Glutamatergic neuron (in vitro differentiated cells): ENCODE results near the gene CROT. TPM values are rescaled to one million over a fixed set of nuclear protein-coding genes. Genes with fewer than 3 reads are reported as not detected.

Source experiments
- DNase-seq: peaks from one replicate; pipeline ENCODE4 v3.0.0; 2022
- H3K27ac Mint-ChIP-seq: one replicate; pipeline ENCODE4 v1.8.0; 2020; ENCODE audit warnings: mild to moderate bottlenecking, mixed read lengths, inconsistent platforms; ENCODE audit not compliant: unreplicated experiment
- H3K27me3 Mint-ChIP-seq: one replicate; pipeline ENCODE4 v1.8.0; 2020; ENCODE audit warnings: mild to moderate bottlenecking, moderate library complexity, mixed read lengths, inconsistent platforms; ENCODE audit not compliant: unreplicated experiment
- H3K36me3 Mint-ChIP-seq: one replicate; pipeline ENCODE4 v1.8.0; 2020; ENCODE audit warnings: mild to moderate bottlenecking, mixed read lengths, inconsistent platforms; ENCODE audit not compliant: unreplicated experiment
- H3K4me1 Mint-ChIP-seq: one replicate; pipeline ENCODE4 v1.8.0; 2020; ENCODE audit warnings: mild to moderate bottlenecking, low read depth, mixed read lengths, inconsistent platforms; ENCODE audit not compliant: unreplicated experiment
- H3K4me3 Mint-ChIP-seq: one replicate; pipeline ENCODE4 v1.8.0; 2020; ENCODE audit warnings: mild to moderate bottlenecking, mixed read lengths, inconsistent platforms; ENCODE audit not compliant: unreplicated experiment
- H3K9me3 Mint-ChIP-seq: one replicate; pipeline ENCODE4 v1.8.0; 2020; ENCODE audit warnings: mild to moderate bottlenecking, moderate library complexity, mixed read lengths, inconsistent platforms; ENCODE audit not compliant: unreplicated experiment
- total RNA-seq: library from RNA; stranded (reverse); fragmentation: NEBNext Ultra II Directional; extraction: Animal tissue kit (Norgen Biotek cat#: 25700); gene quantifications from one replicate; pipeline ENCODE4 v1.2.1, GENCODE V29; 2021; ENCODE audit not compliant: unreplicated experiment
- TF ChIP-seq, protein P1 (sequence below): fragments of 200-600 bp; sonication (generic); IDR thresholded peaks from one replicate; pipeline ENCODE4 v1.5.0; 2021; ENCODE audit not compliant: partially characterized antibody, unreplicated experiment

The CROT gene
- total RNA-seq, 1 donor from 2014 or later: 4.9 TPM

DNA sequence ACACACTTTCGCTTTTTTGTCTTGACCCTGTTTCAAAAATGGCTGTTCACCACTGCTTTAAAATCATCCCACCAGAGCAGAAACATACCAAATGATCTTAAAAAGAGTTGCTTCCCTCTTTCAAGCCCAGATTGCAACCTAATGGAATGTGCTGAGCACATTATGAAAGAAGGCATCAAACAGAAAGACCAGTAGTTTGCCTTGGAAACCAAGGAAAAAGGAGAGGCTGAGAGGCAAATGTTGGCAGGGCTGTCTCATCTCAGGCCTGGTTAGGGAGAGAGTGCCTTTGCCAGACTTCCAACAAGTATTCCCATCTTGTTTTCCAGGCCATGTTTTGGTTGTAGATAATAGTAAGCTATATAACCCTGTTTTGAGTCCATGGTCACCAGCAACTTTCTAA, 65.7 kb downstream of the CROT start:
- TF ChIP-seq, protein P1, sequence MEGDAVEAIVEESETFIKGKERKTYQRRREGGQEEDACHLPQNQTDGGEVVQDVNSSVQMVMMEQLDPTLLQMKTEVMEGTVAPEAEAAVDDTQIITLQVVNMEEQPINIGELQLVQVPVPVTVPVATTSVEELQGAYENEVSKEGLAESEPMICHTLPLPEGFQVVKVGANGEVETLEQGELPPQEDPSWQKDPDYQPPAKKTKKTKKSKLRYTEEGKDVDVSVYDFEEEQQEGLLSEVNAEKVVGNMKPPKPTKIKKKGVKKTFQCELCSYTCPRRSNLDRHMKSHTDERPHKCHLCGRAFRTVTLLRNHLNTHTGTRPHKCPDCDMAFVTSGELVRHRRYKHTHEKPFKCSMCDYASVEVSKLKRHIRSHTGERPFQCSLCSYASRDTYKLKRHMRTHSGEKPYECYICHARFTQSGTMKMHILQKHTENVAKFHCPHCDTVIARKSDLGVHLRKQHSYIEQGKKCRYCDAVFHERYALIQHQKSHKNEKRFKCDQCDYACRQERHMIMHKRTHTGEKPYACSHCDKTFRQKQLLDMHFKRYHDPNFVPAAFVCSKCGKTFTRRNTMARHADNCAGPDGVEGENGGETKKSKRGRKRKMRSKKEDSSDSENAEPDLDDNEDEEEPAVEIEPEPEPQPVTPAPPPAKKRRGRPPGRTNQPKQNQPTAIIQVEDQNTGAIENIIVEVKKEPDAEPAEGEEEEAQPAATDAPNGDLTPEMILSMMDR: no peak
- Mint-ChIP-seq H3K9me3 (no peaks in the 10 kb centered on the region), H3K27ac (no peak overlapping the region), H3K4me1 (no peaks in the 10 kb centered on the region), H3K4me3 (no peak overlapping the region), H3K36me3 (no peaks in the 10 kb centered on the region), H3K27me3 (no peaks in the 10 kb centered on the region)
- no peak for DNase-seq

DNA sequence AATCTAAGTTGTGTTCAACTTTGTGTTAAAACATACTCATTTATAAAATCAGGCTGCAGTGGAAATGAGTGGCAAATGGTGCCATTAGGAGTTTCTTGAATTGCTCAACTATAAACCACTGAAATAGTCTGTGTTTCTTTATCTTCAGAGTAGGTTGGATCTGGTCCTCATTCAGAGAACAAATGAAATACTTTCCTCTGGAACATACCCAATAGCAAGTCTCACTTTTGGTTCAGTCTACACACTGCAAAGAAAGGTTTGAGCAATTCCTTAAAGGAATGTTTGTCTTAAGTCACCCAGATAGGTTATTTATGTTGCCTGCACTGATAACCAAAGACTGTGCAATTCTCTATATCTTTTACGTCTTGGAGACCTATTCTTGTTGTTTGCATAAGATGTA, 67.6 kb downstream of the CROT start:
- Mint-ChIP-seq H3K27me3 (no peaks in the 10 kb centered on the region), H3K27ac (no peak overlapping the region), H3K9me3 (no peaks in the 10 kb centered on the region), H3K4me3 (no peak overlapping the region), H3K36me3 (no peaks in the 10 kb centered on the region), H3K4me1 (peaks cover 2% of the 10 kb centered on the region)
- TF ChIP-seq, protein P1: no peak
- DNase-seq: no peak

DNA sequence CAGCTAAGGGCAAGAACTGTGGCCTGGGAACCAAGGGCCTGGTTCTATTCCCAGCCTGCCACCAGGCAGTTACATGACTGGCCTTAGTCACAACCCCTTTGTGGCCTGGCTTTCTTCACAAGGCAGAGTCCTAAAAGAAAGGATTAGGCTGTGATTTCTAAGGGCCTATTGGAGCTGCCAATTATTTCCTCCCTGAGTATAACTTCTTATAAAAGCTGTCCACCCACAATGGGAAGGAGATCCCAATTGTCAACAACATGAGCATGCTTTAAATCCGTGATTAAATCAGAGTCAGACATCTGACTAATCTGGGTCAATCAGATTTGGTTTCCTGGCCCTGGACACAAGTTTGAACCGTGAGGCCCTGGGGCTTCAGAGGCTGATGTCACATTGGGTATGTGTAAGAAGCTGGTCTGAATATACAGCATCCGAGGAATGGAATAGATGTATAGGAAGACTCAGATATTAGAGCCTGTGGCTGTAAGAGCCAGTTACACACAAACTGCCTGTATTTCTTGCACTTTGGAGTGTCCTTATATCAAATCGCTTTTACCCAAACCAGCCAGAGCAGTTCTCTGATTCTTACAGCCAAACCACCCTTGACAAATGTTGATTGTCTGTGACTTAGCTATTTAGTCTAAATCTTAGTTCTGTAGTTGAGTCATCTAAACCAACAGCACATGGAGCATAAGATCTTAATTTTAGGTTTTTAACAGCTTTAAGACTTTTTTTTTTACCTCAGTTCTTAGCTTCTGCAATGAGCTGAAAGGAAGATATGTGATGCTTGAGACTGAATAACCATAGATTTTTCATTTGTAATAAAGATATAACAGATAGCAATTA, 68.7 kb downstream of the CROT start:
- TF ChIP-seq, protein P1: no peak
- no peaks in the 10 kb centered on the region for H3K9me3 Mint-ChIP-seq
- peaks cover 2% of the 10 kb centered on the region for H3K4me1 Mint-ChIP-seq
- H3K27me3 Mint-ChIP-seq: no peaks in the 10 kb centered on the region
- no peak for DNase-seq
- no peak overlapping the region for H3K4me3 Mint-ChIP-seq
- H3K36me3 Mint-ChIP-seq: no peaks in the 10 kb centered on the region
- no peak overlapping the region for H3K27ac Mint-ChIP-seq

DNA sequence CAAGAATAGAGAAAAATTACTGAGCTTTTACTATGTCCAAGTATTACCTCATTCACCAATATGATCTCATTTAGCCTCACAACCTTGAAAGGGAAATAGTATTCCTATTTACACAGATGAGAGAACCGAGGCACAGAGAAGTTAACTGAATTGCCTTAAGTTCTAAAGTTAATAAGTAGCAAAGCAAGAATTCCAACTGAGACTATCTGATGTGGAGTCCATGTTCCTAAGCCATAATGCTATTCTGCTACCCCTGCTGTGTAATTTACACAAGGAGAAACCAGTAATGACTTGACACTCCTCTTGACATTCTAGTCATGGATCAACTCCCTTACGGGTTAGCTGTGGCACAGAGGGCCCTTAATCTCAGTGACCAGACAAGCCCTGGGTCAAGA, 69.3 kb downstream of the CROT start:
- no peaks in the 10 kb centered on the region for H3K9me3 Mint-ChIP-seq
- TF ChIP-seq, protein P1: no peak

More for the DNA sequence above, 69.3 kb downstream of the CROT start:
- Mint-ChIP-seq H3K4me1 (peaks cover 2% of the 10 kb centered on the region), H3K27ac (no peak overlapping the region), H3K4me3 (no peak overlapping the region), H3K36me3 (no peaks in the 10 kb centered on the region), H3K27me3 (no peaks in the 10 kb centered on the region)
- DNase-seq: no peak
